HCT116 (cell line): ENCODE results near the gene RUVBL1. TPM values are rescaled to one million over a fixed set of nuclear protein-coding genes. Genes with fewer than 3 reads are reported as not detected.

Experiments
- ATAC-seq: fragments of 200-7000 bp; cut with Tn5 transposase; 2 replicates; pipeline ENCODE4 v1.9.1; 2020; ENCODE audit warnings: mild to moderate bottlenecking, moderate library complexity
- BruUV-seq: library from RNA; stranded (reverse); fragments of 400-500 nt; replicated peaks from 2 replicates; lab custom pipeline; 2021; lab: Mats Ljungman, UMichigan
- CTCF ChIA-PET: fragments of 300-600 bp; sonication (Branson Sonifier 250); formaldehyde crosslinking; loops from one replicate; lab custom pipeline; 2021; ENCODE audit warnings: antibody characterized with exemption; lab: Charles Lee
- POLR2A ChIA-PET: fragments of 300-600, 350-600 bp; sonication (Branson Sonifier 250); formaldehyde crosslinking; loops from one replicate; lab custom pipeline; 2021; ENCODE audit warnings: antibody characterized with exemption; lab: Charles Lee
- RAD21 ChIA-PET, 2 experiments: fragments of 300-600 bp; sonication (Branson Sonifier 250); formaldehyde crosslinking; loops; one replicate each; lab custom pipeline; 2023; ENCODE audit warnings: low total read pairs in 2 of 2; ENCODE audit not compliant: uncharacterized antibody in 2 of 2, unreplicated experiment in 2 of 2, low non-redundant PET in 1 of 2; lab: Charles Lee
- DNase-seq: peaks from one replicate; pipeline ENCODE4 v3.0.0-alpha.2; 2010; ENCODE audit warnings: low read depth, low spot score
- H2AFZ ChIP-seq: fragments of 200-600 bp; shearing (Covaris generic), sonication (generic); 2 replicates; pipeline ENCODE4 v1.6.1; 2017; ENCODE audit warnings: low read depth, mixed run types, mixed read lengths, antibody characterized with exemption, low read length; ENCODE audit not compliant: poor library complexity, severe bottlenecking
- H3K27ac ChIP-seq: 2 replicates; pipeline ENCODE4 v1.5.1; 2012; ENCODE audit warnings: low read depth, low read length
- H3K27me3 ChIP-seq: fragments of 200-600 bp; sonication (generic); 2 replicates; pipeline ENCODE4 v1.6.1; 2016; ENCODE audit warnings: mixed run types, low read length, mixed read lengths; ENCODE audit not compliant: insufficient read depth
- H3K36me3 ChIP-seq, 2 experiments: fragments of 200-500 bp in 1 of 2; fragments of 200-600 bp in 1 of 2; sonication (Bioruptor generic) in 1 of 2; sonication (generic) in 1 of 2; 2 replicates each; pipeline versions ENCODE4 v1.5.1 to v1.6.1; 2014 to 2016; ENCODE audit warnings: low read length in 2 of 2, inconsistent platforms in 1 of 2, mixed read lengths in 1 of 2, mixed run types in 1 of 2; ENCODE audit not compliant: insufficient read depth in 2 of 2, control insufficient read depth in 1 of 2
- H3K4me1 ChIP-seq, 2 experiments: fragments of 200-600 bp in 1 of 2; sonication (generic) in 1 of 2; 2 replicates each; pipeline versions ENCODE4 v1.5.1 to v1.6.1; 2012 to 2017; ENCODE audit warnings: low read length in 2 of 2, inconsistent platforms in 1 of 2, mild to moderate bottlenecking in 1 of 2, mixed read lengths in 1 of 2, mixed run types in 1 of 2, moderate library complexity in 1 of 2; ENCODE audit not compliant: insufficient read depth in 2 of 2, control insufficient read depth in 1 of 2
- H3K4me2 ChIP-seq: fragments of 200-600 bp; sonication (generic); 2 replicates; pipeline ENCODE4 v1.6.1; 2017; ENCODE audit warnings: mixed run types, low read length, mixed read lengths
- H3K4me3 ChIP-seq, 2 experiments: fragments of 200-600 bp in 1 of 2; sonication (generic) in 1 of 2; replicated peaks in 1 of 2; 2 replicates each; pipeline ENCODE4 v1.5.1; 2011 to 2016; ENCODE audit warnings: low read length in 2 of 2, control low read depth in 1 of 2, low read depth in 1 of 2, mild to moderate bottlenecking in 1 of 2, mixed read lengths in 1 of 2, mixed run types in 1 of 2
- H3K79me2 ChIP-seq: fragments of 200-600 bp; sonication (generic); 2 replicates; pipeline ENCODE4 v1.6.1; 2017; ENCODE audit warnings: mild to moderate bottlenecking, mixed run types, low read length, moderate library complexity, mixed read lengths; ENCODE audit not compliant: insufficient read depth
- H3K9ac ChIP-seq: fragments of 200-600 bp; sonication (generic); 2 replicates; pipeline ENCODE4 v1.6.1; 2016; ENCODE audit warnings: low read length, mixed read lengths
- H3K9me2 ChIP-seq: fragments of 200-600 bp; sonication (generic), shearing (Covaris generic); 2 replicates; pipeline ENCODE4 v1.6.1; 2017; ENCODE audit warnings: mixed run types, mild to moderate bottlenecking, moderate library complexity; ENCODE audit not compliant: insufficient read depth
- H3K9me3 ChIP-seq, 2 experiments: fragments of 200-500 bp in 1 of 2; fragments of 200-600 bp in 1 of 2; sonication (Bioruptor generic) in 1 of 2; sonication (generic) in 1 of 2; 2 replicates each; pipeline ENCODE4 v1.6.1; 2014 to 2017; ENCODE audit warnings: low read length in 2 of 2, mixed read lengths in 2 of 2, inconsistent platforms in 1 of 2, low read depth in 1 of 2, mild to moderate bottlenecking in 1 of 2, mixed run types in 1 of 2, moderate library complexity in 1 of 2; ENCODE audit not compliant: control insufficient read depth in 1 of 2, insufficient read depth in 1 of 2
- H4K20me1 ChIP-seq: fragments of 200-600 bp; sonication (generic), shearing (Covaris generic); 2 replicates; pipeline ENCODE4 v1.6.1; 2017; ENCODE audit warnings: mixed run types, mild to moderate bottlenecking, moderate library complexity; ENCODE audit not compliant: insufficient read depth
- EGR1 ChIP-seq: IDR thresholded peaks from 2 replicates; pipeline ENCODE4 v1.6.1; 2012; ENCODE audit warnings: low read depth
- FOSL1 ChIP-seq: IDR thresholded peaks from 2 replicates; pipeline ENCODE4 v1.6.1; 2012; ENCODE audit warnings: low read depth
- JUND ChIP-seq: IDR thresholded peaks from 2 replicates; pipeline ENCODE4 v1.6.1; 2012
- MAX ChIP-seq: IDR thresholded peaks from 2 replicates; pipeline ENCODE4 v1.6.1; 2012
- REST ChIP-seq: IDR thresholded peaks from 2 replicates; pipeline ENCODE4 v1.6.1; 2012; ENCODE audit warnings: low read depth
- SRF ChIP-seq: IDR thresholded peaks from 2 replicates; pipeline ENCODE4 v1.6.1; 2012; ENCODE audit warnings: low read depth
- ZFX ChIP-seq: fragments of 450-650 bp; IDR thresholded peaks from 2 replicates; pipeline ENCODE4 v1.6.1; 2017
- ZNF274 ChIP-seq: fragments of 200-500 bp; sonication (Bioruptor generic); IDR thresholded peaks from 2 replicates; pipeline ENCODE4 v1.6.1; 2014; ENCODE audit warnings: mild to moderate bottlenecking, low read depth, low read length, inconsistent platforms
- intact Hi-C: fragments of 100-400 bp; cut with micrococcal nuclease; formaldehyde crosslinking; loops from 2 replicates; pipeline ENCODE4 v1.10.0; 2022
- total RNA-seq: library from RNA; stranded (reverse); gene quantifications from one replicate; pipeline ENCODE4 v1.2.1, GENCODE V29; 2021; ENCODE audit not compliant: unreplicated experiment

Gene RUVBL1
- total RNA-seq, 1 experiment from 2014 or later: 129 TPM

- CTCF ChIA-PET: no interaction called here
- DNase-seq (no peak), ATAC-seq (no peak)
- Histone ChIP-seq H3K4me3 (no peak overlapping the region), H3K79me2 (peaks cover 8% of the 10 kb centered on the region; the same call in 1 of the 2 replicates), H3K9me3 (no peaks in the 10 kb centered on the region), H3K4me1 (peaks cover 6 to 25% of the 10 kb centered on the region in 2 experiments), H3K4me2 (no peak overlapping the region), H3K27me3 (no peaks in the 10 kb centered on the region), H3K36me3 (peaks cover 14 to 45% of the 10 kb centered on the region in 2 experiments), H3K9ac (no peak overlapping the region), H3K27ac (no peak overlapping the region), H2AFZ (no peak overlapping the region), H3K9me2 (no peaks in the 10 kb centered on the region), H4K20me1 (no peaks in the 10 kb centered on the region)
- BruUV-seq: no TSS peak
- POLR2A ChIA-PET: no interaction called here
- intact Hi-C loops: no loop called here
- no peak for TF ChIP-seq EGR1
- no peak for TF ChIP-seq SRF
- TF ChIP-seq REST: no peak
- no peak for TF ChIP-seq MAX
- no peak for TF ChIP-seq ZNF274
- no peak for TF ChIP-seq JUND
- no peak for TF ChIP-seq FOSL1
- no peak for TF ChIP-seq ZFX
- RAD21 ChIA-PET: no interaction called here
Observed at GRCh38 chr3:128079823-128080222, 43.8 kb downstream of the RUVBL1 start.
